LNCAP (cell line): ENCODE measurements around the gene KCNQ1OT1.

ENCODE experiments used
- CTCF ChIP-seq: fragments of 450-650 bp; IDR thresholded peaks from 2 replicates; pipeline ENCODE4 v1.5.1; 2017; ENCODE audit warnings: mild to moderate bottlenecking

Gene KCNQ1OT1

GRCh38 chr11:2579315-2580060, 120.3 kb downstream of the KCNQ1OT1 start:
- no peak for TF ChIP-seq CTCF

GRCh38 chr11:2578929-2579270, 120.9 kb downstream of the KCNQ1OT1 start:
- no peak for TF ChIP-seq CTCF

- TF ChIP-seq CTCF: no peak
Observed at GRCh38 chr11:2577991-2578928, 121.5 kb downstream of the KCNQ1OT1 start.

GRCh38 chr11:2577031-2577990, 122.5 kb downstream of the KCNQ1OT1 start:
- TF ChIP-seq CTCF: no peak

- no peak for TF ChIP-seq CTCF
Observed at GRCh38 chr11:2576549-2576948, 123.2 kb downstream of the KCNQ1OT1 start.

- TF ChIP-seq CTCF: no peak
Observed at GRCh38 chr11:2576111-2576510, 123.7 kb downstream of the KCNQ1OT1 start.

- no peak for TF ChIP-seq CTCF
Observed at GRCh38 chr11:2575591-2576051, 124.2 kb downstream of the KCNQ1OT1 start.
